K562 (cell line): ENCODE measurements around the gene CIP2A. TPM values are rescaled to one million over a fixed set of nuclear protein-coding genes. Genes with fewer than 3 reads are reported as not detected.

ENCODE experiments used
- ATAC-seq: fragments of 200-7000 bp; cut with Tn5 transposase; 3 replicates; pipeline ENCODE4 v1.9.1; 2020; ENCODE audit warnings: moderate library complexity
- BruUV-seq: library from RNA; stranded (reverse); fragments of 400-500 nt; replicated peaks from 2 replicates; lab custom pipeline; 2021; lab: Mats Ljungman, UMichigan
- CTCF ChIA-PET: fragments of 300-600 bp; formaldehyde crosslinking; extraction: SDS; loops from one replicate; lab custom pipeline; 2021; ENCODE audit warnings: low intra/inter-chr PET ratio; lab: Yijun Ruan, JAX
- POLR2A ChIA-PET: fragments of 300-600, 350-650 bp; sonication (Branson Sonifier 250); formaldehyde crosslinking; extraction: SDS; loops from one replicate; lab custom pipeline; 2021; ENCODE audit warnings: antibody characterized with exemption, inconsistent platforms; lab: Yijun Ruan, JAX
- DNase-seq, 4 experiments: peaks; one replicate each; pipeline versions ENCODE4 v3.0.0 to v3.0.0-alpha.2; 2011 to 2018; ENCODE audit warnings: low spot score in 3 of 4, mixed read lengths in 3 of 4; ENCODE audit errors: extremely low read depth in 1 of 4
- FAIRE-seq: peaks from 2 replicates; lab custom pipeline; 2011; peaks lifted over from hg19 to GRCh38; lab: Jason Lieb, UNC
- H2AFZ ChIP-seq: 2 replicates; pipeline ENCODE4 v1.6.0; 2011; ENCODE audit warnings: low read depth, low read length, control low read depth, inconsistent platforms
- H3K27ac ChIP-seq: fragments of 200-600 bp; 3 replicates; pipeline ENCODE4 v1.8.0; 2011; ENCODE audit warnings: low read depth, mild to moderate bottlenecking, control low read depth, inconsistent platforms, low read length, moderate library complexity, mixed read lengths; ENCODE audit errors: extremely low read depth
- H3K27me3 ChIP-seq, 2 experiments: fragments of 300-600 bp in 1 of 2; 2 replicates in 1 of 2; 3 replicates in 1 of 2; pipeline versions ENCODE4 v1.6.0 to v1.8.0; 2011; ENCODE audit warnings: inconsistent platforms in 2 of 2, low read length in 2 of 2, mild to moderate bottlenecking in 1 of 2, mixed read lengths in 1 of 2, moderate library complexity in 1 of 2; ENCODE audit not compliant: control insufficient read depth in 2 of 2, insufficient read depth in 2 of 2
- H3K36me3 ChIP-seq: fragments of 300-600 bp; 3 replicates; pipeline ENCODE4 v1.8.0; 2011; ENCODE audit warnings: mild to moderate bottlenecking, low read length, inconsistent platforms; ENCODE audit not compliant: control insufficient read depth, insufficient read depth
- H3K4me1 ChIP-seq, 2 experiments: fragments of 200-600 bp in 1 of 2; replicated peaks in 1 of 2; 2 replicates in 1 of 2; 3 replicates in 1 of 2; pipeline versions ENCODE4 v1.5.1 to v1.8.0; 2011; ENCODE audit warnings: inconsistent platforms in 2 of 2, low read length in 2 of 2, mild to moderate bottlenecking in 1 of 2, mixed read lengths in 1 of 2, moderate library complexity in 1 of 2; ENCODE audit not compliant: control insufficient read depth in 2 of 2, insufficient read depth in 2 of 2
- H3K4me2 ChIP-seq: 2 replicates; pipeline ENCODE4 v1.6.1; 2011; ENCODE audit warnings: low read length, control low read depth, inconsistent platforms, mixed read lengths; ENCODE audit not compliant: insufficient read depth
- H3K4me3 ChIP-seq: fragments of 200-600 bp; sonication (generic), shearing (Covaris generic); 2 replicates; pipeline ENCODE4 v1.5.1; 2016; ENCODE audit warnings: control low read depth, inconsistent platforms
- H3K79me2 ChIP-seq: fragments of 200-600 bp; 3 replicates; pipeline ENCODE4 v1.8.0; 2011; ENCODE audit warnings: low read length, inconsistent platforms; ENCODE audit not compliant: control insufficient read depth, insufficient read depth
- H3K9ac ChIP-seq, 2 experiments: 2 replicates each; pipeline versions ENCODE4 v1.6.0 to v1.6.1; 2011; ENCODE audit warnings: low read depth in 2 of 2, low read length in 2 of 2, control low read depth in 1 of 2, inconsistent platforms in 1 of 2, mild to moderate bottlenecking in 1 of 2, mixed read lengths in 1 of 2; ENCODE audit not compliant: insufficient read depth in 1 of 2
- H3K9me1 ChIP-seq: one replicate; pipeline ENCODE4 v1.6.0; 2011; ENCODE audit warnings: inconsistent platforms, mild to moderate bottlenecking, low read length, moderate library complexity; ENCODE audit not compliant: control insufficient read depth, insufficient read depth
- H3K9me3 ChIP-seq: replicated peaks from 2 replicates; pipeline ENCODE4 v1.5.1; 2011; ENCODE audit warnings: low read depth, low read length, inconsistent platforms; ENCODE audit not compliant: control insufficient read depth, insufficient read depth
- H4K20me1 ChIP-seq: replicated peaks from 2 replicates; pipeline ENCODE4 v1.6.1; 2011; ENCODE audit warnings: low read length, inconsistent platforms, mixed read lengths; ENCODE audit not compliant: control insufficient read depth, insufficient read depth
- BHLHE40 ChIP-seq: IDR thresholded peaks from 2 replicates; pipeline ENCODE4 v1.6.1; 2011; ENCODE audit warnings: low read length, improper control_type of control experiment
- DNMT1 ChIP-seq: fragments of 450-650 bp; IDR thresholded peaks from 2 replicates; pipeline ENCODE4 v1.6.1; 2016; ENCODE audit warnings: antibody characterized with exemption, mild to moderate bottlenecking
- FOXA1 ChIP-seq: fragments of 450-650 bp; IDR thresholded peaks from 2 replicates; pipeline ENCODE4 v1.6.1; 2016; ENCODE audit warnings: mild to moderate bottlenecking, borderline replicate concordance
- GABPB2 ChIP-seq: fragments of 250-450 bp; sonication (Bioruptor Pico); conservative IDR thresholded peaks from 2 replicates; pipeline ENCODE4 v1.5.1; 2021; ENCODE audit warnings: mild to moderate bottlenecking
- HDAC2 ChIP-seq: fragments of 450-650 bp; IDR thresholded peaks from 2 replicates; pipeline ENCODE4 v1.6.1; 2016; ENCODE audit warnings: mild to moderate bottlenecking
- HDAC3 ChIP-seq: fragments of 450-650 bp; IDR thresholded peaks from 2 replicates; pipeline ENCODE4 v1.6.1; 2018; ENCODE audit warnings: borderline replicate concordance, mild to moderate bottlenecking, moderate library complexity; ENCODE audit not compliant: partially characterized antibody
- HNRNPLL ChIP-seq: fragments of 200-400 bp; formaldehyde crosslinking; IDR thresholded peaks from 2 replicates; pipeline ENCODE4 v1.6.1; 2017; ENCODE audit warnings: low read length, low read depth, mild to moderate bottlenecking; ENCODE audit not compliant: poor library complexity, severe bottlenecking
- LARP7 ChIP-seq: fragments of 450-650 bp; IDR thresholded peaks from 2 replicates; pipeline ENCODE4 v1.6.1; 2016
- NRF1 ChIP-seq, 2 experiments: fragments of 450-650 bp; IDR thresholded peaks in 1 of 2; conservative IDR thresholded peaks in 1 of 2; 2 replicates each; pipeline ENCODE4 v1.6.1; 2014; ENCODE audit warnings: mild to moderate bottlenecking in 2 of 2
- RBFOX2 ChIP-seq: fragments of 200-400 bp; formaldehyde crosslinking; IDR thresholded peaks from 2 replicates; pipeline ENCODE4 v1.6.1; 2017; ENCODE audit warnings: low read depth, mild to moderate bottlenecking, low read length, moderate library complexity
- TOE1 ChIP-seq, 2 experiments: fragments of 450-650 bp in 1 of 2; sonication (generic) in 1 of 2; formaldehyde crosslinking in 1 of 2; IDR thresholded peaks; 2 replicates each; pipeline versions ENCODE4 v1.7.1 to v1.8.0; 2016 to 2022; ENCODE audit warnings: borderline replicate concordance in 2 of 2, mild to moderate bottlenecking in 2 of 2, antibody characterized with exemption in 1 of 2, inconsistent platforms in 1 of 2, low read depth in 1 of 2, missing genetic modification reagents in 1 of 2, moderate library complexity in 1 of 2
- ZKSCAN3 ChIP-seq: fragments of 250-450 bp; sonication (Bioruptor Pico); IDR thresholded peaks from 2 replicates; pipeline ENCODE4 v1.4.0; 2020
- ZNF232 ChIP-seq: sonication (generic); formaldehyde crosslinking; IDR thresholded peaks from 2 replicates; pipeline ENCODE4 v1.8.0; 2022; ENCODE audit warnings: mild to moderate bottlenecking, missing genetic modification reagents
- WGBS: fragments of 100-300 bp; shearing (Covaris generic); methylation state at CpG from one replicate; pipeline ENCODE4 v1.1.6; 2016; ENCODE audit warnings: low coverage, mixed read lengths; ENCODE audit not compliant: insufficient coverage; ENCODE audit errors: missing lambda C conversion rate; 5-methylcytosine and 5-hydroxymethylcytosine counted together
- in situ Hi-C: fragments of 300-500 bp; cut with MboI; formaldehyde crosslinking; loops from 4 replicates; pipeline ENCODE4 v1.15.0; 2018; ENCODE audit warnings: inconsistent platforms, mixed read lengths
- intact Hi-C: fragments of 100-400 bp; cut with micrococcal nuclease; formaldehyde crosslinking; loops from 2 replicates; pipeline ENCODE4 v1.14.2; 2022
- polyA plus RNA-seq, 8 experiments: library from polyadenylated mRNA; depleted of rRNA in 4 of 8; stranded (reverse) in 5 of 8; unstranded in 3 of 8; fragments of >200 nt; fragmentation: Nextera tagmentation in 2 of 8; fragmentation: Illumina TruSeq in 1 of 8; extraction: Ambion mirVana in 2 of 8; extraction: Trizol in 1 of 8; gene quantifications; 2 replicates each; pipeline versions ENCODE4 v1.2.1 to v1.2.3, GENCODE V29; 2011 to 2014; ENCODE audit warnings: inconsistent platforms in 1 of 8, missing spikeins in 1 of 8
- total RNA-seq, 7 experiments: library from RNA; depleted of rRNA in 6 of 7; stranded (reverse); fragments of >200 nt in 6 of 7; fragmentation: Illumina TruSeq in 2 of 7; extraction: Trizol in 2 of 7; gene quantifications; 2 replicates each; pipeline versions ENCODE4 v1.2.1 to v1.2.3, GENCODE V29; 2011 to 2021; ENCODE audit warnings: low replicate concordance in 1 of 7
- TF ChIP-seq, protein P1 (sequence below): fragments of 450-650 bp; formaldehyde crosslinking; IDR thresholded peaks from 2 replicates; pipeline ENCODE4 v1.4.0; 2022; ENCODE audit warnings: missing genetic modification characterization
- TF ChIP-seq, protein P2 (sequence below): fragments of 250-450 bp; sonication (Bioruptor Pico); IDR thresholded peaks from 2 replicates; pipeline ENCODE4 v1.5.0; 2021

CIP2A gene
- total and polyA plus RNA-seq, 9 of the 15 experiments (the other 6 are each of a cell fraction or from before 2014, with no cell fraction given), result 10.5 to 41.7 (median 31.5) TPM

DNA sequence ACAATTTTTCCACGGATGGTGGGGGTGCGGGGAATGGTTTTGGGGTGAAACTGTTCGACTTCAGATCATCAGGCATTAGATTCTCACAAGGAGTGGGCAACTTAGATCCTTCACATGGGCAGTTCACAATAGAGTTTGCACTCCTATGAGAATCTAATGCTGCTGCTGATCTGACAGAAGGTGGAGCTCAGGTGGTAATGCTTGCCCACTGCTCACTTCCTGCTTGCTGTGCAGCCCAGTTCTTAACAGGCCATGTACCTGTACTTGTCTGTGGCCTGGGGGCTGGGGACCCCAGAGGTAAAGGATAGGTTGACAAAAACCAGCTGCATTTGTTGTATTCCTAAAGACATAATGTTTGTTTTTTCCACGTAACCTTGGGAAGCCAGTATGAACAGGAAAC, 16.3 kb upstream of the CIP2A start (continued):
- TF ChIP-seq, protein P1, sequence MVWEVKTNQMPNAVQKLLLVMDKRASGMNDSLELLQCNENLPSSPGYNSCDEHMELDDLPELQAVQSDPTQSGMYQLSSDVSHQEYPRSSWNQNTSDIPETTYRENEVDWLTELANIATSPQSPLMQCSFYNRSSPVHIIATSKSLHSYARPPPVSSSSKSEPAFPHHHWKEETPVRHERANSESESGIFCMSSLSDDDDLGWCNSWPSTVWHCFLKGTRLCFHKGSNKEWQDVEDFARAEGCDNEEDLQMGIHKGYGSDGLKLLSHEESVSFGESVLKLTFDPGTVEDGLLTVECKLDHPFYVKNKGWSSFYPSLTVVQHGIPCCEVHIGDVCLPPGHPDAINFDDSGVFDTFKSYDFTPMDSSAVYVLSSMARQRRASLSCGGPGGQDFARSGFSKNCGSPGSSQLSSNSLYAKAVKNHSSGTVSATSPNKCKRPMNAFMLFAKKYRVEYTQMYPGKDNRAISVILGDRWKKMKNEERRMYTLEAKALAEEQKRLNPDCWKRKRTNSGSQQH, result no peak
- TF ChIP-seq ZNF232 (CRISPR knock-in tag) (no peak), NRF1 (conservative IDR thresholded peaks at IDR 0.05 in 1 of 2, IDR thresholded peaks at IDR 0.05 in 1 of 2) (no peak), LARP7 (no peak), HDAC2 (no peak), GABPB2 (CRISPR knock-in tag) (no peak), BHLHE40 (no peak), ZKSCAN3 (CRISPR knock-in tag) (no peak), FOXA1 (no peak)

DNA sequence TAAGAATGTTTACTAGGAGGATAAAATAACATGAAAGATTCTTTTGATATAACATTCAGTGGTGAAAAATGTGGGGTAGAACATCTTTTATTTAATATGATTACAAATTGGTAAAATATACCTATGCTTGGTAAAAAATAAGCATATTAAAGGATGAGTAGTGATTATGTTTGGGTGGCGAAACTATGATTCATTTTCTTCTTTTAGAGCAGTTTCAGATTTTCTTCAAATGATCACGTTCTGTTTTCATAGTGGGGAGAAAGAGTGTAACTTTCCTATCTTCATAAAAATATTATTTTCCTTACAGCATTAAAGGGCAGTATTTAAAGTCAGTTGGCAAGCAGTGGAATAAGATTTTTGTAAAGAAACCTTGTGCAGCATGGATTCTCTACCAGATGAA, 15.8 kb upstream of the CIP2A start:
- Histone ChIP-seq H3K27me3 (no peaks in the 10 kb centered on the region), H3K4me1 (no peaks in the 10 kb centered on the region; a peak in 1 of 5 replicates), H3K9ac (no peak overlapping the region), H2AFZ (no peak overlapping the region), H3K9me3 (peaks cover 8% of the 10 kb centered on the region), H3K79me2 (no peaks in the 10 kb centered on the region), H3K4me3 (no peak overlapping the region), H3K9me1 (no peaks in the 10 kb centered on the region), H3K36me3 (no peaks in the 10 kb centered on the region), H3K27ac (no peak overlapping the region), H4K20me1 (no peaks in the 10 kb centered on the region), H3K4me2 (no peak overlapping the region)
- CTCF ChIA-PET, result no interaction called here
- DNase-seq (no peak), ATAC-seq (no peak), FAIRE-seq (no peak)
- no peak for TF ChIP-seq TOE1 (IDR thresholded peaks at IDR 0.05; ENCODE audit: borderline replicate concordance)
- no peak for TF ChIP-seq TOE1 (CRISPR knock-in tag; IDR thresholded peaks at IDR 0.05; ENCODE audit: borderline replicate concordance, low read depth)
- TF ChIP-seq HDAC3, result no peak
- no peak for TF ChIP-seq RBFOX2
- TF ChIP-seq HNRNPLL, result no peak
- TF ChIP-seq DNMT1, result no peak
- TF ChIP-seq, protein P2, sequence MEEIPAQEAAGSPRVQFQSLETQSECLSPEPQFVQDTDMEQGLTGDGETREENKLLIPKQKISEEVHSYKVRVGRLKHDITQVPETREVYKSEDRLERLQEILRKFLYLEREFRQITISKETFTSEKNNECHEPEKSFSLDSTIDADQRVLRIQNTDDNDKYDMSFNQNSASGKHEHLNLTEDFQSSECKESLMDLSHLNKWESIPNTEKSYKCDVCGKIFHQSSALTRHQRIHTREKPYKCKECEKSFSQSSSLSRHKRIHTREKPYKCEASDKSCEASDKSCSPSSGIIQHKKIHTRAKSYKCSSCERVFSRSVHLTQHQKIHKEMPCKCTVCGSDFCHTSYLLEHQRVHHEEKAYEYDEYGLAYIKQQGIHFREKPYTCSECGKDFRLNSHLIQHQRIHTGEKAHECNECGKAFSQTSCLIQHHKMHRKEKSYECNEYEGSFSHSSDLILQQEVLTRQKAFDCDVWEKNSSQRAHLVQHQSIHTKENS (CRISPR knock-in tag), result no peak
- WGBS, result 50% methylated on average over 2 of the region's 2 CpGs
- intact Hi-C loops (loop anchor here (5.0 kb wide), 1 partner anchor 118 kb away; no protein-coding TSS in a partner anchor), in situ Hi-C loops (no loop called here)
- no TSS peak for BruUV-seq
- POLR2A ChIA-PET, result no interaction called here
